Stimulated activated CD4-positive, alpha-beta T cell treated with anti-CD3 and anti-CD28 coated beads, TNF-alpha, amount 100 ng/mL, for 1 hour (primary cell): ENCODE measurements around the gene RHOJ.

ENCODE experiments used
- DNase-seq, 3 donors: peaks; one replicate each; pipeline ENCODE4 v3.0.0-alpha.2; 2020; ENCODE audit warnings: low read depth in 3 of 3, low spot score in 1 of 3

Gene RHOJ

GRCh38 chr14:63205044-63205575, 867 bp downstream of the RHOJ start:
- no peak for DNase-seq

- DNase-seq: no peak
Observed at GRCh38 chr14:63205866-63206265, 1.6 kb downstream of the RHOJ start.

GRCh38 chr14:63209160-63209559, 4.9 kb downstream of the RHOJ start:
- no peak for DNase-seq

GRCh38 chr14:63210812-63211211, 6.6 kb downstream of the RHOJ start:
- no peak for DNase-seq

GRCh38 chr14:63212209-63212608, 8.0 kb downstream of the RHOJ start:
- DNase-seq: no peak

GRCh38 chr14:63212776-63213500, 8.7 kb downstream of the RHOJ start:
- no peak for DNase-seq

- no peak for DNase-seq
Observed at GRCh38 chr14:63214417-63215196, 10.4 kb downstream of the RHOJ start.

GRCh38 chr14:63220526-63220925, 16.3 kb downstream of the RHOJ start:
- no peak for DNase-seq

- no peak for DNase-seq
Observed at GRCh38 chr14:63223596-63223995, 19.4 kb downstream of the RHOJ start.

- DNase-seq: no peak
Observed at GRCh38 chr14:63224196-63224595, 20.0 kb downstream of the RHOJ start.

- no peak for DNase-seq
Observed at GRCh38 chr14:63228217-63228616, 24.0 kb downstream of the RHOJ start.

GRCh38 chr14:63229330-63230059, 25.3 kb downstream of the RHOJ start:
- DNase-seq: no peak

- DNase-seq: no peak
Observed at GRCh38 chr14:63231766-63232165, 27.5 kb downstream of the RHOJ start.

- no peak for DNase-seq
Observed at GRCh38 chr14:63237791-63238190, 33.5 kb downstream of the RHOJ start.

GRCh38 chr14:63240221-63240620, 36.0 kb downstream of the RHOJ start:
- no peak for DNase-seq

- DNase-seq: no peak
Observed at GRCh38 chr14:63241096-63241495, 36.9 kb downstream of the RHOJ start.

- DNase-seq: no peak
Observed at GRCh38 chr14:63243646-63244045, 39.4 kb downstream of the RHOJ start.

- no peak for DNase-seq
Observed at GRCh38 chr14:63245893-63246292, 41.6 kb downstream of the RHOJ start.

- no peak for DNase-seq
Observed at GRCh38 chr14:63248211-63248610, 44.0 kb downstream of the RHOJ start.

GRCh38 chr14:63249092-63249491, 44.8 kb downstream of the RHOJ start:
- no peak for DNase-seq

- DNase-seq: no peak
Observed at GRCh38 chr14:63257299-63257698, 53.1 kb downstream of the RHOJ start.

- DNase-seq: no peak
Observed at GRCh38 chr14:63262446-63262845, 58.2 kb downstream of the RHOJ start.
